NK-92 treated with Interleukin-12 subunit alpha and Interleukin-12 subunit beta, amount 100 ng/mL, for 24 hours (cell line): ENCODE results near the gene KIDINS220.

Experiments
- DNase-seq: peaks from one replicate; lab custom pipeline; 2025; lab: John Stamatoyannopoulos, UW

The KIDINS220 gene

GRCh38 chr2:8805278-8806210, 31.9 kb downstream of the KIDINS220 start:
- DNase-seq, result no peak

- DNase-seq, result no peak
Measured at GRCh38 chr2:8803658-8804379, 33.6 kb downstream of the KIDINS220 start.

- DNase-seq, result no peak
Measured at GRCh38 chr2:8802741-8803140, 34.7 kb downstream of the KIDINS220 start.

GRCh38 chr2:8800821-8801220, 36.6 kb downstream of the KIDINS220 start:
- DNase-seq, result no peak

- DNase-seq, result no peak
Measured at GRCh38 chr2:8800218-8800617, 37.2 kb downstream of the KIDINS220 start.

- DNase-seq, result no peak
Measured at GRCh38 chr2:8799004-8799403, 38.4 kb downstream of the KIDINS220 start.

- no peak for DNase-seq
Measured at GRCh38 chr2:8798393-8798792, 39.0 kb downstream of the KIDINS220 start.

GRCh38 chr2:8797682-8798081, 39.7 kb downstream of the KIDINS220 start:
- no peak for DNase-seq

GRCh38 chr2:8796878-8797550, 40.4 kb downstream of the KIDINS220 start:
- no peak for DNase-seq

- DNase-seq, result no peak
Measured at GRCh38 chr2:8796315-8796848, 41.0 kb downstream of the KIDINS220 start.

- DNase-seq, result no peak
Measured at GRCh38 chr2:8794923-8795825, 42.2 kb downstream of the KIDINS220 start.

GRCh38 chr2:8790739-8791162, 46.7 kb downstream of the KIDINS220 start:
- DNase-seq, result no peak

- no peak for DNase-seq
Measured at GRCh38 chr2:8786463-8786862, 51.0 kb downstream of the KIDINS220 start.

- no peak for DNase-seq
Measured at GRCh38 chr2:8779795-8780671, 57.4 kb downstream of the KIDINS220 start.

GRCh38 chr2:8774371-8774770, 63.0 kb downstream of the KIDINS220 start:
- no peak for DNase-seq

GRCh38 chr2:8767324-8767723, 70.1 kb downstream of the KIDINS220 start:
- no peak for DNase-seq

- no peak for DNase-seq
Measured at GRCh38 chr2:8761529-8762164, 75.8 kb downstream of the KIDINS220 start.

- no peak for DNase-seq
Measured at GRCh38 chr2:8756716-8757115, 80.7 kb downstream of the KIDINS220 start.

GRCh38 chr2:8756230-8756629, 81.2 kb downstream of the KIDINS220 start:
- no peak for DNase-seq
